ENCODE data around the gene FAM81B. TPM values are rescaled to one million over a fixed set of nuclear protein-coding genes. Genes with fewer than 3 reads are reported as not detected.

The FAM81B gene
- total and polyA plus RNA-seq, 2 of the 4 experiments (the other 2 are of a cell fraction), result not detected

- dilution Hi-C loops (cut with HindIII; ENCODE audit: low sequenced_read_pairs, unreplicated experiment) (no loop called here), in situ Hi-C loops (cut with MboI; ENCODE audit: low sequenced_read_pairs) (no loop called here), intact Hi-C loops (cut with micrococcal nuclease) (no loop called here)
- Histone ChIP-seq H4K20me1 (ENCODE audit: insufficient read depth, low read length) (no peaks in the 10 kb centered on the region), H3K18ac (ENCODE audit: low read depth, low read length) (no peak overlapping the region), H3K4me3 (ENCODE audit: insufficient read depth, low read depth, low read length) (no peak overlapping the region), H4K91ac (ENCODE audit: insufficient read depth, low read depth, low read length) (no peak overlapping the region), H4K8ac (ENCODE audit: low read depth in 2 of 2, low read length in 2 of 2) (no peak overlapping the region), H3K14ac (replicated peaks; ENCODE audit: low read depth, low read length) (no peak overlapping the region), H4K5ac (ENCODE audit: low read depth, low read length) (no peak overlapping the region), H3K27me3 (ENCODE audit: control insufficient read depth, insufficient read depth, low read length) (no peaks in the 10 kb centered on the region), H3K56ac (ENCODE audit: extremely low read depth, insufficient read depth, low read length) (no peak overlapping the region), H3K4me1 (ENCODE audit: control insufficient read depth, insufficient read depth, low read length) (no peaks in the 10 kb centered on the region), H2AFZ (replicated peaks; ENCODE audit: low read length, poor library complexity) (no peak overlapping the region), H2AK9ac (replicated peaks; ENCODE audit: low read depth, low read length, poor library complexity) (no peak overlapping the region), H3K79me1 (ENCODE audit: low read depth in 1 of 2, low read length in 2 of 2) (no peaks in the 10 kb centered on the region), H3K23ac (ENCODE audit: low read depth, low read length) (no peak overlapping the region), H2BK5ac (ENCODE audit: low read depth, low read length, poor library complexity, severe bottlenecking) (no peak overlapping the region), H3K9ac (ENCODE audit: low read depth, low read length) (no peak overlapping the region), H3K36me3 (ENCODE audit: control insufficient read depth, insufficient read depth, low read length) (no peaks in the 10 kb centered on the region), H3K4ac (ENCODE audit: low read depth, low read length) (no peak overlapping the region), H3K9me1 (ENCODE audit: insufficient read depth, low read length) (no peaks in the 10 kb centered on the region), H2BK20ac (ENCODE audit: low read depth, low read length) (no peak overlapping the region), H2BK15ac (ENCODE audit: low read depth, low read length) (no peak overlapping the region), H3K27ac (ENCODE audit: insufficient read depth, low read length) (no peak overlapping the region), H3K4me2 (ENCODE audit: low read depth, low read length) (no peak overlapping the region), H3K9me3 (ENCODE audit: control insufficient read depth, insufficient read depth, low read length) (no peaks in the 10 kb centered on the region), H2BK120ac (ENCODE audit: low read depth, low read length) (no peak overlapping the region), H2AK5ac (ENCODE audit: low read depth, low read length) (no peak overlapping the region)
- TF ChIP-seq USF2 (IDR thresholded peaks at IDR 0.05; ENCODE audit: low read depth, low read length) (no peak), CEBPB (IDR thresholded peaks at IDR 0.05; ENCODE audit: low read depth, low read length) (no peak), CHD1 (IDR thresholded peaks at IDR 0.05; ENCODE audit: low read depth, low read length) (no peak), MXI1 (IDR thresholded peaks at IDR 0.05; ENCODE audit: borderline replicate concordance, low read depth, low read length) (no peak), CTCF (conservative IDR thresholded peaks at IDR 0.05; ENCODE audit: low read depth, low read length) (no peak), ELK1 (IDR thresholded peaks at IDR 0.05; ENCODE audit: borderline replicate concordance, low read depth, low read length) (no peak), RFX5 (IDR thresholded peaks at IDR 0.05; ENCODE audit: low read depth, low read length) (no peak), SMC3 (IDR thresholded peaks at IDR 0.05; ENCODE audit: low read depth, low read length) (no peak), MAFK (IDR thresholded peaks at IDR 0.05; ENCODE audit: low read depth, low read length) (no peak), RCOR1 (IDR thresholded peaks at IDR 0.05; ENCODE audit: insufficient replicate concordance, low read length) (no peak)
- no CpG with 5 or more reads among the region's 4 CpGs for WGBS, 2 experiments (ENCODE audit: extremely low coverage in 2 of 2, insufficient read length in 1 of 2)
- ChIA-PET CTCF (no interaction called here), POLR2A (ENCODE audit: unreplicated experiment) (no interaction called here)
- ATAC-seq (ENCODE audit: low read depth), result no peak
- BruUV-seq (replicated peaks), result no TSS peak
- DNase-seq, result no peak
Observed at GRCh38 chr5:95347506-95348120, 43.6 kb upstream of the FAM81B start.

All from IMR-90 (cell line).